Karpas-422 (cell line): ENCODE results near the gene PSMB3. TPM values are rescaled to one million over a fixed set of nuclear protein-coding genes. Genes with fewer than 3 reads are reported as not detected.

Source experiments
- DNase-seq: peaks from one replicate; pipeline ENCODE4 v3.0.0-alpha.2; 2015
- H2AFZ ChIP-seq: fragments of 200-600 bp; sonication (generic); 2 replicates; pipeline ENCODE4 v1.6.1; 2014; ENCODE audit warnings: antibody characterized with exemption, low read length, mixed read lengths
- H3K27ac ChIP-seq: fragments of 200-600 bp; sonication (generic); 2 replicates; pipeline ENCODE4 v1.5.1; 2014; ENCODE audit warnings: mild to moderate bottlenecking, low read length, moderate library complexity
- H3K27me3 ChIP-seq: fragments of 200-600 bp; sonication (generic); 2 replicates; pipeline ENCODE4 v1.6.1; 2014; ENCODE audit warnings: low read length, mixed read lengths
- H3K36me3 ChIP-seq: fragments of 200-600 bp; sonication (generic); 2 replicates; pipeline ENCODE4 v1.6.1; 2014; ENCODE audit warnings: low read length, mixed read lengths; ENCODE audit not compliant: insufficient read depth
- H3K4me1 ChIP-seq: fragments of 200-600 bp; sonication (generic); 2 replicates; pipeline ENCODE4 v1.6.1; 2014; ENCODE audit warnings: mild to moderate bottlenecking, low read length, mixed read lengths
- H3K4me2 ChIP-seq: fragments of 200-600 bp; sonication (generic); 2 replicates; pipeline ENCODE4 v1.6.1; 2014; ENCODE audit warnings: low read length, low read depth, mild to moderate bottlenecking; ENCODE audit not compliant: poor library complexity, severe bottlenecking
- H3K4me3 ChIP-seq: fragments of 200-600 bp; sonication (generic); 2 replicates; pipeline ENCODE4 v1.5.1; 2014; ENCODE audit warnings: mild to moderate bottlenecking, antibody characterized with exemption, low read length, mixed read lengths
- H3K79me2 ChIP-seq: fragments of 200-600 bp; sonication (generic); 2 replicates; pipeline ENCODE4 v1.6.1; 2014; ENCODE audit warnings: mild to moderate bottlenecking, low read length, mixed read lengths
- H3K9ac ChIP-seq: fragments of 200-600 bp; sonication (generic); 2 replicates; pipeline ENCODE4 v1.6.0; 2014; ENCODE audit warnings: low read length
- H3K9me2 ChIP-seq: fragments of 200-600 bp; sonication (generic), shearing (Covaris generic); replicated peaks from 2 replicates; pipeline ENCODE4 v1.6.0; 2014; ENCODE audit warnings: mild to moderate bottlenecking, low read length, moderate library complexity; ENCODE audit not compliant: insufficient read depth
- H3K9me3 ChIP-seq: fragments of 300-700, 200-600 bp; sonication (generic); 2 replicates; pipeline ENCODE4 v1.6.1; 2014; ENCODE audit warnings: low read length, mixed read lengths
- H4K20me1 ChIP-seq: fragments of 200-600 bp; sonication (generic); 2 replicates; pipeline ENCODE4 v1.6.1; 2014; ENCODE audit warnings: mild to moderate bottlenecking, antibody characterized with exemption, low read length, low read depth; ENCODE audit not compliant: insufficient read depth
- total RNA-seq: library from RNA; depleted of rRNA; stranded (reverse); fragments of >200 nt; shearing (Covaris generic); gene quantifications from 2 replicates; pipeline ENCODE4 v1.2.3, GENCODE V29; 2014; ENCODE audit warnings: low replicate concordance

Gene PSMB3
- total RNA-seq, 1 experiment from 2014 or later = 277 TPM

- H3K36me3 ChIP-seq = peaks cover 10% of the 10 kb centered on the region
Observed at GRCh38 chr17:38712593-38712992, 39.9 kb upstream of the PSMB3 start.

GRCh38 chr17:38713456-38714075, 39.0 kb upstream of the PSMB3 start:
- H3K36me3 ChIP-seq = peaks cover 10% of the 10 kb centered on the region
- no peak for DNase-seq
- H3K27me3 ChIP-seq = no peaks in the 10 kb centered on the region
- H2AFZ ChIP-seq = no peak overlapping the region
- no peaks in the 10 kb centered on the region for H3K9me2 ChIP-seq
- H3K27ac ChIP-seq = no peak overlapping the region
- no peak overlapping the region for H3K4me3 ChIP-seq
- H3K4me1 ChIP-seq = no peaks in the 10 kb centered on the region
- peaks cover 2% of the 10 kb centered on the region; the same call in 1 of the 2 replicates for H3K79me2 ChIP-seq
- 0 out of 2 replicates have a peak, but pooled peaks cover 2% of the 10 kb centered on the region for H4K20me1 ChIP-seq
- no peaks in the 10 kb centered on the region for H3K9me3 ChIP-seq
- no peak overlapping the region for H3K9ac ChIP-seq
- H3K4me2 ChIP-seq = no peak overlapping the region

More at GRCh38 chr17:38712593-38712992, 39.9 kb upstream of the PSMB3 start:
- Histone ChIP-seq H3K27me3 (no peaks in the 10 kb centered on the region), H3K4me1 (no peaks in the 10 kb centered on the region), H3K9ac (no peak overlapping the region), H3K4me3 (no peak overlapping the region), H3K9me3 (no peaks in the 10 kb centered on the region), H3K4me2 (no peak overlapping the region), H3K79me2 (peaks cover 11% of the 10 kb centered on the region), H3K27ac (no peak overlapping the region), H4K20me1 (no peaks in the 10 kb centered on the region), H2AFZ (no peak overlapping the region), H3K9me2 (no peaks in the 10 kb centered on the region)
- no peak for DNase-seq

GRCh38 chr17:38715216-38715943, 37.2 kb upstream of the PSMB3 start:
- Histone ChIP-seq H3K9me2 (no peaks in the 10 kb centered on the region), H3K27ac (no peak overlapping the region), H3K27me3 (no peaks in the 10 kb centered on the region), H3K9me3 (no peaks in the 10 kb centered on the region), H3K79me2 (no peaks in the 10 kb centered on the region), H3K4me1 (no peaks in the 10 kb centered on the region), H2AFZ (no peak overlapping the region), H4K20me1 (0 out of 2 replicates have a peak, but pooled peaks cover 2% of the 10 kb centered on the region), H3K4me2 (no peak overlapping the region), H3K9ac (no peak overlapping the region), H3K36me3 (peaks cover 4% of the 10 kb centered on the region; the same call in 1 of the 2 replicates), H3K4me3 (no peak overlapping the region)
- DNase-seq = no peak

GRCh38 chr17:38716368-38717005, 36.1 kb upstream of the PSMB3 start:
- Histone ChIP-seq H3K9me2 (no peaks in the 10 kb centered on the region), H3K9ac (no peak overlapping the region), H3K9me3 (no peaks in the 10 kb centered on the region), H3K4me3 (no peak overlapping the region), H3K79me2 (no peaks in the 10 kb centered on the region), H3K27ac (no peak overlapping the region), H3K27me3 (no peaks in the 10 kb centered on the region), H4K20me1 (0 out of 2 replicates have a peak, but pooled peaks cover 2% of the 10 kb centered on the region), H3K4me1 (no peaks in the 10 kb centered on the region), H2AFZ (no peak overlapping the region), H3K36me3 (peaks cover 4% of the 10 kb centered on the region), H3K4me2 (no peak overlapping the region)
- no peak for DNase-seq

GRCh38 chr17:38717139-38717745, 35.3 kb upstream of the PSMB3 start:
- Histone ChIP-seq H3K27ac (no peak overlapping the region), H3K9me2 (no peaks in the 10 kb centered on the region), H3K4me2 (no peak overlapping the region), H3K9ac (no peak overlapping the region), H3K27me3 (no peaks in the 10 kb centered on the region), H4K20me1 (0 out of 2 replicates have a peak, but pooled peaks cover 2% of the 10 kb centered on the region), H3K79me2 (no peaks in the 10 kb centered on the region), H3K4me1 (no peaks in the 10 kb centered on the region), H3K4me3 (no peak overlapping the region), H3K9me3 (no peaks in the 10 kb centered on the region), H3K36me3 (peaks cover 2% of the 10 kb centered on the region), H2AFZ (no peak overlapping the region)
- DNase-seq = no peak

- Histone ChIP-seq H3K4me3 (no peak overlapping the region), H3K27ac (no peak overlapping the region), H3K36me3 (no peaks in the 10 kb centered on the region; the same call in 1 of the 2 replicates), H3K4me2 (no peak overlapping the region), H3K4me1 (no peaks in the 10 kb centered on the region), H3K9me2 (no peaks in the 10 kb centered on the region), H3K27me3 (no peaks in the 10 kb centered on the region), H3K9me3 (no peaks in the 10 kb centered on the region), H4K20me1 (0 out of 2 replicates have a peak, but pooled peaks cover 2% of the 10 kb centered on the region), H3K79me2 (no peaks in the 10 kb centered on the region), H3K9ac (no peak overlapping the region), H2AFZ (no peak overlapping the region)
- DNase-seq = no peak
Observed at GRCh38 chr17:38719289-38719942, 33.1 kb upstream of the PSMB3 start.

- H3K4me2 ChIP-seq = no peak overlapping the region
- no peaks in the 10 kb centered on the region; the same call in 1 of the 2 replicates for H3K36me3 ChIP-seq
- H3K27me3 ChIP-seq = no peaks in the 10 kb centered on the region
- H3K79me2 ChIP-seq = no peaks in the 10 kb centered on the region
- no peak overlapping the region for H3K9ac ChIP-seq
- no peaks in the 10 kb centered on the region for H3K9me2 ChIP-seq
- H3K9me3 ChIP-seq = no peaks in the 10 kb centered on the region
- H3K4me1 ChIP-seq = no peaks in the 10 kb centered on the region
- H4K20me1 ChIP-seq = 0 out of 2 replicates have a peak, but pooled peaks cover 2% of the 10 kb centered on the region
- no peak overlapping the region for H3K27ac ChIP-seq
- no peak for DNase-seq
- no peak overlapping the region for H2AFZ ChIP-seq
- H3K4me3 ChIP-seq = no peak overlapping the region
Observed at GRCh38 chr17:38719943-38720641, 32.4 kb upstream of the PSMB3 start.
